H1 (cell line): ENCODE data around the gene P3R3URF. TPM values are rescaled to one million over a fixed set of nuclear protein-coding genes. Genes with fewer than 3 reads are reported as not detected.

Source experiments
- CTCF ChIA-PET: fragments of 300-600 bp; sonication (Branson Sonifier 250); formaldehyde crosslinking; loops from one replicate; lab custom pipeline; 2021; ENCODE audit not compliant: partially characterized antibody; lab: Charles Lee
- POLR2A ChIA-PET: fragments of 300-600 bp; sonication (Branson Sonifier 250); formaldehyde crosslinking; loops from one replicate; lab custom pipeline; 2021; ENCODE audit warnings: inconsistent platforms; ENCODE audit not compliant: partially characterized antibody; lab: Charles Lee
- DNase-seq, 2 experiments: peaks; one replicate each; pipeline versions ENCODE4 v3.0.0 to v3.0.0-alpha.2; 2010 to 2022; ENCODE audit warnings: low spot score in 2 of 2, low read depth in 1 of 2, mixed read lengths in 1 of 2
- FAIRE-seq: peaks from 2 replicates; lab custom pipeline; 2011; peaks lifted over from hg19 to GRCh38; lab: Jason Lieb, UNC
- H2AFZ ChIP-seq: 2 replicates; pipeline ENCODE4 v1.8.1; 2012; ENCODE audit warnings: low read length, inconsistent platforms
- H2AK5ac ChIP-seq: 2 replicates; pipeline ENCODE4 v1.6.1; 2013; ENCODE audit warnings: low read depth, low read length
- H2BK120ac ChIP-seq: replicated peaks from 2 replicates; pipeline ENCODE3; 2013; ENCODE audit warnings: low read depth, low read length, inconsistent platforms
- H2BK12ac ChIP-seq: 2 replicates; pipeline ENCODE4 v1.6.1; 2013; ENCODE audit warnings: low read depth, low read length
- H2BK15ac ChIP-seq: 2 replicates; pipeline ENCODE4 v1.6.1; 2013; ENCODE audit warnings: low read length
- H2BK20ac ChIP-seq: 2 replicates; pipeline ENCODE4 v1.6.1; 2013; ENCODE audit warnings: low read length
- H2BK5ac ChIP-seq: 2 replicates; pipeline ENCODE4 v1.6.1; 2013; ENCODE audit warnings: low read depth, low read length
- H3K14ac ChIP-seq: 2 replicates; pipeline ENCODE4 v1.6.1; 2013; ENCODE audit warnings: inconsistent platforms; ENCODE audit not compliant: insufficient read length
- H3K18ac ChIP-seq: 2 replicates; pipeline ENCODE4 v1.6.1; 2013; ENCODE audit warnings: low read length; ENCODE audit errors: extremely low read depth
- H3K23ac ChIP-seq: 2 replicates; pipeline ENCODE4 v1.6.1; 2013; ENCODE audit warnings: inconsistent platforms; ENCODE audit not compliant: insufficient read length
- H3K23me2 ChIP-seq: 2 replicates; pipeline ENCODE4 v1.6.1; 2013; ENCODE audit warnings: low read depth, low read length
- H3K27ac ChIP-seq: 2 replicates; pipeline ENCODE4 v1.6.1; 2011; ENCODE audit warnings: low read depth, low read length, inconsistent platforms
- H3K27me3 ChIP-seq, 4 experiments: replicated peaks in 1 of 4; 1 replicate in 1 of 4; 2 replicates in 3 of 4; pipeline versions ENCODE4 v1.6.1 to v1.8.1; 2011 to 2013; ENCODE audit warnings: low read length in 3 of 4, mild to moderate bottlenecking in 3 of 4, inconsistent platforms in 2 of 4, mixed read lengths in 2 of 4, moderate library complexity in 1 of 4; ENCODE audit not compliant: control insufficient read depth in 3 of 4, insufficient read depth in 3 of 4; ENCODE audit errors: extremely low read depth in 1 of 4
- H3K36me3 ChIP-seq, 4 experiments: 2 replicates each; pipeline versions ENCODE4 v1.6.1 to v1.8.1; 2011 to 2013; ENCODE audit warnings: mild to moderate bottlenecking in 4 of 4, low read length in 3 of 4, moderate library complexity in 2 of 4, control low read depth in 1 of 4, inconsistent platforms in 1 of 4; ENCODE audit not compliant: insufficient read depth in 4 of 4, control insufficient read depth in 2 of 4
- H3K4ac ChIP-seq: replicated peaks from 2 replicates; pipeline ENCODE3; 2013; ENCODE audit warnings: low read length, low read depth, mixed read lengths, inconsistent platforms; ENCODE audit not compliant: insufficient read length
- H3K4me1 ChIP-seq, 4 experiments: replicated peaks in 1 of 4; 1 replicate in 1 of 4; 2 replicates in 3 of 4; pipeline versions ENCODE4 v1.6.1 to v1.8.1; 2011 to 2013; ENCODE audit warnings: low read length in 3 of 4, inconsistent platforms in 2 of 4, mixed read lengths in 1 of 4; ENCODE audit not compliant: insufficient read depth in 4 of 4, control insufficient read depth in 3 of 4
- H3K4me2 ChIP-seq, 2 experiments: 2 replicates each; pipeline versions ENCODE4 v1.6.1 to v1.8.1; 2011 to 2013; ENCODE audit warnings: low read depth in 2 of 2, low read length in 2 of 2, control low read depth in 1 of 2, inconsistent platforms in 1 of 2, mild to moderate bottlenecking in 1 of 2; ENCODE audit not compliant: insufficient read depth in 1 of 2
- H3K4me3 ChIP-seq, 4 experiments: fragments of 200-600, 300-600 bp in 1 of 4; sonication (generic), shearing (Covaris generic), sonication (Bioruptor Twin) in 1 of 4; 2 replicates each; pipeline versions ENCODE4 v1.5.1 to v1.8.1; 2011 to 2016; ENCODE audit warnings: low read length in 4 of 4, low read depth in 3 of 4, control low read depth in 2 of 4, inconsistent platforms in 2 of 4, mild to moderate bottlenecking in 2 of 4, mixed read lengths in 1 of 4, moderate library complexity in 1 of 4; ENCODE audit not compliant: insufficient read depth in 2 of 4; ENCODE audit errors: extremely low read depth in 1 of 4
- H3K56ac ChIP-seq: replicated peaks from 2 replicates; pipeline ENCODE3; 2013; ENCODE audit warnings: low read depth, mild to moderate bottlenecking, mixed read lengths, low read length, inconsistent platforms; ENCODE audit not compliant: insufficient read length
- H3K79me1 ChIP-seq: 2 replicates; pipeline ENCODE4 v1.6.1; 2013; ENCODE audit warnings: low read depth, low read length, control low read depth
- H3K79me2 ChIP-seq, 2 experiments: 2 replicates each; pipeline versions ENCODE4 v1.6.1 to v1.8.1; 2012 to 2013; ENCODE audit warnings: low read length in 2 of 2, mild to moderate bottlenecking in 2 of 2, inconsistent platforms in 1 of 2; ENCODE audit not compliant: insufficient read depth in 2 of 2, control insufficient read depth in 1 of 2
- H3K9ac ChIP-seq, 4 experiments: replicated peaks in 1 of 4; 1 replicate in 1 of 4; 2 replicates in 3 of 4; pipeline versions ENCODE4 v1.6.1 to v1.8.1; 2011 to 2013; ENCODE audit warnings: low read depth in 3 of 4, low read length in 3 of 4, control low read depth in 2 of 4, mild to moderate bottlenecking in 2 of 4, moderate library complexity in 2 of 4, inconsistent platforms in 1 of 4; ENCODE audit errors: extremely low read depth in 1 of 4
- H3K9me3 ChIP-seq, 2 experiments: 2 replicates each; pipeline versions ENCODE4 v1.6.1 to v1.8.1; 2012 to 2013; ENCODE audit warnings: mild to moderate bottlenecking in 2 of 2, moderate library complexity in 2 of 2, control low read depth in 1 of 2, inconsistent platforms in 1 of 2, low read depth in 1 of 2, low read length in 1 of 2, mixed read lengths in 1 of 2; ENCODE audit not compliant: insufficient read depth in 2 of 2
- H4K20me1 ChIP-seq, 2 experiments: replicated peaks in 1 of 2; 2 replicates each; pipeline versions ENCODE3 to v1.8.1; 2011 to 2013; ENCODE audit warnings: inconsistent platforms in 2 of 2, low read length in 2 of 2, mild to moderate bottlenecking in 1 of 2; ENCODE audit not compliant: insufficient read depth in 2 of 2, control insufficient read depth in 1 of 2
- H4K5ac ChIP-seq: 2 replicates; pipeline ENCODE4 v1.6.1; 2013; ENCODE audit warnings: low read length, low read depth, mixed read lengths, inconsistent platforms; ENCODE audit not compliant: insufficient read length
- H4K8ac ChIP-seq: 2 replicates; pipeline ENCODE4 v1.8.0; 2013; ENCODE audit warnings: mild to moderate bottlenecking, moderate library complexity, low read length, inconsistent platforms; ENCODE audit not compliant: insufficient read depth; ENCODE audit errors: extremely low read depth
- H4K91ac ChIP-seq: replicated peaks from 2 replicates; pipeline ENCODE3; 2013; ENCODE audit warnings: low read length, mixed read lengths, inconsistent platforms; ENCODE audit not compliant: insufficient read length
- ASH2L ChIP-seq: fragments of 200-600, 300-600 bp; sonication (generic); IDR thresholded peaks from one replicate; pipeline ENCODE4 v1.7.1; 2017; ENCODE audit warnings: low read length
- ATF2 ChIP-seq: IDR thresholded peaks from 2 replicates; pipeline ENCODE4 v1.6.1; 2012; ENCODE audit warnings: low read length, inconsistent platforms
- BRCA1 ChIP-seq: IDR thresholded peaks from 2 replicates; pipeline ENCODE4 v1.6.1; 2012; ENCODE audit warnings: low read depth, low read length, improper control_type of control experiment
- CBX5 ChIP-seq: fragments of 300-800, 300-1000 bp; sonication (generic); IDR thresholded peaks from 2 replicates; pipeline ENCODE4 v1.7.1; 2016; ENCODE audit warnings: antibody characterized with exemption, low read length, low read depth
- CEBPB ChIP-seq: IDR thresholded peaks from 2 replicates; pipeline ENCODE4 v1.6.1; 2012; ENCODE audit warnings: low read depth, low read length
- GABPA ChIP-seq: IDR thresholded peaks from 2 replicates; pipeline ENCODE4 v1.6.1; 2011; ENCODE audit warnings: mild to moderate bottlenecking, low read length, moderate library complexity, borderline replicate concordance; ENCODE audit not compliant: insufficient read depth
- MAFK ChIP-seq: IDR thresholded peaks from 2 replicates; pipeline ENCODE4 v1.6.1; 2012; ENCODE audit warnings: low read depth, mild to moderate bottlenecking, improper control_type of control experiment, low read length
- POLR2A ChIP-seq, 2 experiments: IDR thresholded peaks; 1 replicate in 1 of 2; 2 replicates in 1 of 2; pipeline ENCODE4 v1.6.1; 2011; ENCODE audit warnings: low read depth in 2 of 2, low read length in 2 of 2, mild to moderate bottlenecking in 2 of 2; ENCODE audit errors: control extremely low read depth in 1 of 2
- SP1 ChIP-seq: IDR thresholded peaks from 2 replicates; pipeline ENCODE4 v1.6.1; 2011; ENCODE audit warnings: low read depth, low read length
- TAF1 ChIP-seq: IDR thresholded peaks from 2 replicates; pipeline ENCODE4 v1.6.1; 2011; ENCODE audit warnings: mild to moderate bottlenecking, low read depth, low read length
- TCF12 ChIP-seq: IDR thresholded peaks from 2 replicates; pipeline ENCODE4 v1.6.1; 2011; ENCODE audit warnings: low read depth, mild to moderate bottlenecking, low read length
- USF2 ChIP-seq: IDR thresholded peaks from 2 replicates; pipeline ENCODE4 v1.6.1; 2011; ENCODE audit warnings: low read length, improper control_type of control experiment
- whole genome bisulfite sequencing, 2 experiments: shearing (Covaris generic) in 1 of 2; methylation state at CpG; one replicate each; pipeline versions ENCODE4 v1.1.6 to v1.1.7; 2013 to 2015; ENCODE audit warnings: low lambda C conversion rate in 2 of 2, mixed read lengths in 2 of 2, inconsistent platforms in 1 of 2, low coverage in 1 of 2, missing lambda C conversion rate in 1 of 2; ENCODE audit not compliant: insufficient replicate concordance in 2 of 2, insufficient coverage in 1 of 2, insufficient read length in 1 of 2; ENCODE audit errors: extremely low coverage in 1 of 2, missing lambda C conversion rate in 1 of 2; 5-methylcytosine and 5-hydroxymethylcytosine counted together
- polyA plus RNA-seq, 7 experiments: library from polyadenylated mRNA; depleted of rRNA in 3 of 7; stranded (reverse) in 5 of 7; unstranded in 2 of 7; fragments of >200 nt in 5 of 7; fragments of 200-250 nt in 2 of 7; gene quantifications; 1 replicate in 5 of 7; 2 replicates in 1 of 7; 4 replicates in 1 of 7; pipeline versions ENCODE4 v1.2.1 to v1.2.3, GENCODE V29; 2011 to 2013; ENCODE audit warnings: missing spikeins in 2 of 7, mixed read lengths in 2 of 7
- total RNA-seq: library from RNA; stranded (reverse); fragmentation: NEBNext Ultra II Directional; extraction: Animal tissue kit (Norgen Biotek cat#: 25700); gene quantifications from 2 replicates; pipeline ENCODE4 v1.2.1, GENCODE V29; 2021

Gene P3R3URF
- total and polyA plus RNA-seq, 2 of the 8 experiments (the other 6 are each of a cell fraction or from before 2014, with no cell fraction given): not detected

- ChIA-PET POLR2A (interaction anchor here (0.8 to 2.3 kb wide), 5 partner anchors 9 to 388 kb away, joined by 3 to 8 read pairs (median 4); partner anchors contain the start of gene LURAP1), CTCF (interaction anchor here (0.7 to 5.8 kb wide), 6 partner anchors 11 to 157 kb away, joined by 3 to 35 read pairs (median 4); no protein-coding TSS in a partner anchor)
- no peaks in the 10 kb centered on the region for H3K27me3 ChIP-seq
- FAIRE-seq (no peak), DNase-seq (no peak)
- H4K5ac ChIP-seq: no peak overlapping the region
- no peak overlapping the region for H2BK12ac ChIP-seq
- no peak overlapping the region for H2BK120ac ChIP-seq
- no peak overlapping the region for H3K4me2 ChIP-seq
- H3K14ac ChIP-seq: no peak overlapping the region
- no peak overlapping the region for H4K91ac ChIP-seq
- peaks cover 0 to 3% of the 10 kb centered on the region in 2 experiments for H4K20me1 ChIP-seq
- 90% methylated on average over 5 of the region's 5 CpGs; no CpG with 5 or more reads in 1 of the 2 experiments for WGBS, 2 experiments
- no peak overlapping the region for H3K9ac ChIP-seq
- H3K18ac ChIP-seq: no peak overlapping the region
- no peak overlapping the region for H2AK5ac ChIP-seq
- H3K23me2 ChIP-seq: peaks cover 3% of the 10 kb centered on the region; the same call in 1 of the 2 replicates
- H3K4ac ChIP-seq: no peak overlapping the region
- H3K9me3 ChIP-seq: no peaks in the 10 kb centered on the region
- no peaks in the 10 kb centered on the region for H3K79me1 ChIP-seq
- H3K79me2 ChIP-seq: no peaks in the 10 kb centered on the region
- H3K56ac ChIP-seq: no peak overlapping the region
- H2BK5ac ChIP-seq: no peak overlapping the region
- H2AFZ ChIP-seq: no peak overlapping the region
- no peak overlapping the region for H2BK15ac ChIP-seq
- H3K36me3 ChIP-seq: peaks cover 0 to 11% (median 9%) of the 10 kb centered on the region in 4 experiments; a peak in 5 of 8 replicates
- no peak overlapping the region for H3K27ac ChIP-seq
- H3K4me3 ChIP-seq: no peak overlapping the region
- H2BK20ac ChIP-seq: no peak overlapping the region
- no peak overlapping the region for H3K23ac ChIP-seq
- H4K8ac ChIP-seq: no peak overlapping the region; the same call in 1 of the 2 replicates
- peaks cover 0 to 8% (median 4%) of the 10 kb centered on the region in 4 experiments; a peak in 5 of 7 replicates for H3K4me1 ChIP-seq
- no peak for TF ChIP-seq GABPA
- no peak for TF ChIP-seq POLR2A (IDR thresholded peaks at IDR 0.05; ENCODE audit: control extremely low read depth in 1 of 2, low read depth in 2 of 2, low read length in 2 of 2)
- no peak for TF ChIP-seq MAFK
- no peak for TF ChIP-seq ATF2
- no peak for TF ChIP-seq SP1
- no peak for TF ChIP-seq BRCA1
- no peak for TF ChIP-seq USF2
- no peak for TF ChIP-seq CEBPB
- no peak for TF ChIP-seq ASH2L
- TF ChIP-seq CBX5: no peak
- TF ChIP-seq TCF12: no peak
- TF ChIP-seq TAF1: no peak
These were observed 18.4 kb upstream of the P3R3URF start for GRCh38 chr1:46194641-46195193.
